Measurements from ENCODE around the gene P3H3.

The P3H3 gene

GRCh38 chr12:6849976-6850560 lies 21.9 kb downstream of the P3H3 start:
- DNase-seq = no peak
- Mint-ChIP-seq H3K4me3 (peak overlapping the region; percentile 37 to 85), H3K27ac (peak overlapping the region in 1 of 2 donors; percentile 66), H3K27me3 (no peaks in the 10 kb centered on the region), H3K9me3 (no peaks in the 10 kb centered on the region), H3K36me3 (ENCODE audit: insufficient read depth) (peaks cover 26% of the 10 kb centered on the region), H3K4me1 (ENCODE audit: low read depth in 2 of 2) (peaks cover 20 to 24% of the 10 kb centered on the region in 2 donors)
- no peak for ATAC-seq (replicated peaks)

GRCh38 chr12:6850796-6851152 lies 22.6 kb downstream of the P3H3 start:
- H3K4me1 Mint-ChIP-seq (ENCODE audit: low read depth in 2 of 2) = peaks cover 20 to 24% of the 10 kb centered on the region in 2 donors
- H3K36me3 Mint-ChIP-seq (ENCODE audit: insufficient read depth) = peaks cover 28% of the 10 kb centered on the region
- ATAC-seq (replicated peaks) (no peak), DNase-seq (no peak)
- H3K27me3 Mint-ChIP-seq = no peaks in the 10 kb centered on the region
- peak overlapping the region; percentile 96 to 99 for H3K27ac Mint-ChIP-seq
- H3K9me3 Mint-ChIP-seq = no peaks in the 10 kb centered on the region
- peak overlapping the region; percentile 85 to 86 for H3K4me3 Mint-ChIP-seq

GRCh38 chr12:6851153-6851920 lies 23.1 kb downstream of the P3H3 start, which contains the start of gene CDCA3:
TSS of gene CDCA3 (minus strand) at chr12:6851286. CDS start at chr12:6850952, 334 bp downstream.
- Mint-ChIP-seq H3K4me3 (peak within 1 kb of the TSS; percentile 85 to 86), H3K27ac (peak within 1 kb of the TSS; percentile 96 to 99), H3K9me3 (no peaks in the 10 kb centered on the region), H3K36me3 (ENCODE audit: insufficient read depth) (peaks cover 30% of the 10 kb centered on the region), H3K4me1 (ENCODE audit: low read depth in 2 of 2) (peaks cover 20 to 24% of the 10 kb centered on the region in 2 donors), H3K27me3 (no peaks in the 10 kb centered on the region)
- ATAC-seq (replicated peaks) = peak; percentile 56
- peak; percentile 88 to 92 (median 89) for DNase-seq

DNA sequence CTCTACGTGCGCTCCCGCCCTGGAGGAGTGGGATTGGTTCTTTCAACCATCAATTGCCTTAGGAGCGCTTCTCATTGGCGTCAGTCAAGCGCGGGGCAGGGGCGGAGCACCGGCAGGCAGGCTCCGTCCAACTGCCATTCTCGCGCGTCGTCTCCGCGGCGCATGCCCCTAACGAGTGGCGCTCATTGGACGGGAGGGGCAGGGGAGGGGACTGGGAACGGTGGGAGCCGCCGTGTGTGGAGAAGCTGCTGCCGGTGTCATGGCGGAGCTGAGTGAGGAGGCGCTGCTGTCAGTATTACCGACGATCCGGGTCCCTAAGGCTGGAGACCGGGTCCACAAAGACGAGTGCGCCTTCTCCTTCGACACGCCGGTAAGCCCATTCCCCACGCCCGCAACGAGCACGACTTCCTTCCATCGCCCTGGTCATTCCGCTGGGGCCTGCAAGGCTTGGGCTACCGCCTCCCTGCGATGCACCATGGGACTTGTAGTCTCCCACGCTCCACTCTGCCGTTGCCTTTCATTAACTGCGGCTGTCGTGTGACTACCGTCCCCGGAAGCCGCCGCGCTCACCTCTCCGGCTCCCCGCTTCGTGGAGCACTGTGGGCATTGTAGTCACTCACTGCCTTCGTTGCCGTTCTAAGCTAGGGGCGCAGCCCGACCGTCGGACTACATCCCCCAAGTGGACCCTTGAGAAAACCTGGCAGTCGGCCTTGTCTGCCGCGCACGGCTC lies 23.9 kb downstream of the P3H3 start, which contains the start of gene USP5:
Gene USP5, plus strand, starts transcription at position 230 of the 730 bp plus-strand sequence. Its CDS starts 30 bp downstream, at position 260.
- Mint-ChIP-seq H3K36me3 (ENCODE audit: insufficient read depth) (peaks cover 36% of the 10 kb centered on the region), H3K4me1 (ENCODE audit: low read depth in 2 of 2) (peaks cover 20 to 24% of the 10 kb centered on the region in 2 donors), H3K4me3 (peak within 1 kb of the TSS; percentile 85 to 86), H3K27ac (peak within 1 kb of the TSS; percentile 96 to 99), H3K27me3 (no peaks in the 10 kb centered on the region), H3K9me3 (no peaks in the 10 kb centered on the region)
- ATAC-seq (replicated peaks) = peak; percentile 77
- peak; percentile 96 to 98 (median 96) for DNase-seq

DNA sequence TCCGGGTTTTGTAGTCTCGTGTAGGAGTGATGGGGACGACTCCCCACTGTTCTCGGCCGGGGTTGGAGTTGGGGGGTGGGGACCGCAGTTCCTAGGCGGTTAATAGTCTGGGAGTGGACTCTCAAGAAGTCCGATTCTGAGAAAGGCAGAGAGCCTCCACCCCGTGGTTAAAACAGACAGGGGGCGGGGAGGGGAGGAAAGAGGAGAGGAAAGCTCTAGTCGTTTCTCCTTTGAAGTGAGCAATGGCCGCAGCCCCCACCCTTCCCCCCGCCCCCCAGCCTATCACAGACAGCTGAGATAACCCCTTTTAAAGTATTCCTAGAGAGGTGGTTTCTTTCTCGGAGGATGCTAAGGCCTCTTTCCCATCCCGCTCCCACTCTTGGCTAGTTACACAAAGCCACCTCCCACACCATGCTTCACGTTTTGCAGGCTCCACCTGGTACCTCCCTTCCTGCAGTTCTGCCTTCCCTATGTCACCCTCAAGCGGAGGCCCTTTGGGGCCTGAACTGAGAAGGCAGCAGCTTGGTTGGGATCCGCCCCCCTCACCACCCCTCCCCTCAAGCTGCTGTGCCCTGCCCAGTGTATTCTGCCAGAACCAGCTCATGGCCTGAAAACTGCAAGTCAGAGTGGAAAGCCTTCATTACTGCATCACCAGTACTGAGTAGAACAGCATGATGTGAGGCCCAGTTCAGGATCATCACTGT lies 24.6 kb downstream of the P3H3 start:
- DNase-seq (peak in 2 of 3 experiments; percentile 22 to 25), ATAC-seq (replicated peaks) (no peak)
- Mint-ChIP-seq H3K27me3 (no peaks in the 10 kb centered on the region), H3K36me3 (ENCODE audit: insufficient read depth) (peaks cover 42% of the 10 kb centered on the region), H3K9me3 (no peaks in the 10 kb centered on the region), H3K4me1 (ENCODE audit: low read depth in 2 of 2) (peaks cover 23 to 24% of the 10 kb centered on the region in 2 donors), H3K27ac (peak overlapping the region; percentile 96 to 99), H3K4me3 (peak overlapping the region; percentile 85 to 86)

DNA sequence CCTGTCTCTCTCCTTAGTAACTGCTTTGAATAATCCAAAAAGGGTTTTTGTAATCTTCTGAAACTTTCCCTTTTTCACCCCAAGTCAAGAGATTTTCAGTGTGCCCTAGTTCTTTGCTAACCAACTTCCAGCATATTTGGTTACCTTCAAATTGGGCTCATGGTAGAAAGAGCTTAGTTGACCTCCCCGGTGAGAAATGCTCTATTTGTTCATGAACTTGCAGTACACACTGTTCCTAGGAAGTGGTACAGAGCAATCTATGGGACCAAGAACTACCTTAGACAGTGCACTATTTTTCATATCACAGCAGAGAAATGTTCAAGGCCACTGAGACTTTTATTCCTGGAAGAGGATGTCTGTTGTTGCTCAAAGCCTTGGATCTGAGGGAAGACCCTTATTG lies 25.4 kb downstream of the P3H3 start:
- H3K27ac Mint-ChIP-seq = peak overlapping the region; percentile 41 to 99
- no peak for DNase-seq
- H3K4me1 Mint-ChIP-seq (ENCODE audit: low read depth in 2 of 2) = peaks cover 23 to 24% of the 10 kb centered on the region in 2 donors
- H3K27me3 Mint-ChIP-seq = no peaks in the 10 kb centered on the region
- no peaks in the 10 kb centered on the region for H3K9me3 Mint-ChIP-seq
- ATAC-seq (replicated peaks) = no peak
- peak overlapping the region; percentile 85 to 86 for H3K4me3 Mint-ChIP-seq
- peaks cover 44% of the 10 kb centered on the region for H3K36me3 Mint-ChIP-seq (ENCODE audit: insufficient read depth)

DNA sequence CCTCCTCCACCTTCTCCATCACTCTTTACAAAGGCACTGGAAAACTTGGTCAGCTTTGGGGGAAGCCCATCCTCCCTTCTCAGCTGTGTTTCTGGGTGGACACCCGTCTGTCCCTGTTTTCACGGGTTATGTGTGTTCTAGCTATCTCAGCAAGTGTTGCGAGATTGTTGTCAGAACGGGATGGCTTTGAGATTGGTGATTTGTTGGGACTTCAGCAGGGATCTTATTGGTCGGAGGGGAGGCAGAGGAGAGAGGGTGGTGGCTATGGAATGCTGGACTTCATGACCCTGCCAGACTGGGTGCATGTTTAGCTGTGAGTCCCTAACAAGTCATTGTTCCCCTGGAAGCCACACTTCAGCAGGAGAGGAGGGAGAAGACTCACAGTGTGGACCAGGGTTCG lies 25.8 kb downstream of the P3H3 start:
- ATAC-seq (replicated peaks) (no peak), DNase-seq (no peak)
- Mint-ChIP-seq H3K27me3 (no peaks in the 10 kb centered on the region), H3K4me3 (peak overlapping the region; percentile 85 to 86), H3K27ac (peak overlapping the region; percentile 41 to 73), H3K9me3 (no peaks in the 10 kb centered on the region), H3K36me3 (ENCODE audit: insufficient read depth) (peaks cover 44% of the 10 kb centered on the region), H3K4me1 (ENCODE audit: low read depth in 2 of 2) (peaks cover 23 to 24% of the 10 kb centered on the region in 2 donors)

DNA sequence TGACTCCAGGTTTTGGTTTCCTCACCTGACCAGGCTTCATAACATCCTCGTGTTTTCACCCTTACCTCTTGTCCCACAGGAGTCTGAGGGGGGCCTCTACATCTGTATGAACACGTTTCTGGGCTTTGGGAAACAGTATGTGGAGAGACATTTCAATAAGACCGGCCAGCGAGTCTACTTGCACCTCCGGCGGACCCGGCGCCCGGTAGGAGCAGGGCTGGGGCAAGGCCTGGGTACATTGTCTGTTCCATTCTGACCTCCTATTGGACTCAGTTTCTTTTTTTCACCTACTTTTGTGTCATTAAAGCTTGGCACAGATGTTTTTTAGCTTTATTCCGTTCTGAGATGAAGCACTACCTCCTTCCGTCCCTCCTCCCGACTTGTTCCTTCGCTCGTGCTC lies 27.1 kb downstream of the P3H3 start:
- Mint-ChIP-seq H3K36me3 (ENCODE audit: insufficient read depth) (peaks cover 46% of the 10 kb centered on the region), H3K9me3 (no peaks in the 10 kb centered on the region), H3K4me1 (ENCODE audit: low read depth in 2 of 2) (peaks cover 21 to 22% of the 10 kb centered on the region in 2 donors), H3K27ac (no peak overlapping the region), H3K27me3 (no peaks in the 10 kb centered on the region), H3K4me3 (no peak overlapping the region)
- ATAC-seq (replicated peaks) = no peak
- no peak for DNase-seq

DNA sequence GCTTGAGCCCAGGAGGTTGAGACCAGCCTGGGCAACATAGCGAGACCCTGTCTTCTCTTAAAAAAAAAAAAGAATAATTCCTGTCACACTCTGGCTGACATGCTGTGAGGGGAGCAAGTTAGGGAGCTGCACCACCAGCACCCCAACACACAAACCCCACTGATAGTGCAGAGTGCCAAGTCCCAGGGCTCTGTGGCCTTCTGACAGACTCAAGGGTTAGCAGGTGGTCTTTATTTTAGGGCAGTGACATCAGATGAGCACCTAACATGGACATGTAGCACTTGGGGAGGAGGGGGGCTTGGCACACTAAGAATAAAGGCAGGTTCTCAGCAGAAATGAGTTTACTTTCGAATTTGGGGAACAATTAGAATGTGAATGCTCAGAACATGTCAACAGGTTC lies 30.6 kb downstream of the P3H3 start:
- H3K36me3 Mint-ChIP-seq (ENCODE audit: insufficient read depth) = peaks cover 42% of the 10 kb centered on the region
- no peaks in the 10 kb centered on the region for H3K9me3 Mint-ChIP-seq
- no peak overlapping the region for H3K4me3 Mint-ChIP-seq
- H3K27me3 Mint-ChIP-seq = no peaks in the 10 kb centered on the region
- no peak for DNase-seq
- no peak overlapping the region for H3K27ac Mint-ChIP-seq
- ATAC-seq (replicated peaks) = no peak
- H3K4me1 Mint-ChIP-seq (ENCODE audit: low read depth in 2 of 2) = peaks cover 4 to 7% of the 10 kb centered on the region in 2 donors

GRCh38 chr12:6860116-6860515 lies 31.9 kb downstream of the P3H3 start:
- no peak overlapping the region for H3K27ac Mint-ChIP-seq
- DNase-seq (no peak), ATAC-seq (replicated peaks) (no peak)
- no peak overlapping the region for H3K4me3 Mint-ChIP-seq
- H3K36me3 Mint-ChIP-seq (ENCODE audit: insufficient read depth) = peaks cover 42% of the 10 kb centered on the region
- peaks cover 0 to 3% of the 10 kb centered on the region in 2 donors for H3K4me1 Mint-ChIP-seq (ENCODE audit: low read depth in 2 of 2)
- no peaks in the 10 kb centered on the region for H3K27me3 Mint-ChIP-seq
- no peaks in the 10 kb centered on the region for H3K9me3 Mint-ChIP-seq

DNA sequence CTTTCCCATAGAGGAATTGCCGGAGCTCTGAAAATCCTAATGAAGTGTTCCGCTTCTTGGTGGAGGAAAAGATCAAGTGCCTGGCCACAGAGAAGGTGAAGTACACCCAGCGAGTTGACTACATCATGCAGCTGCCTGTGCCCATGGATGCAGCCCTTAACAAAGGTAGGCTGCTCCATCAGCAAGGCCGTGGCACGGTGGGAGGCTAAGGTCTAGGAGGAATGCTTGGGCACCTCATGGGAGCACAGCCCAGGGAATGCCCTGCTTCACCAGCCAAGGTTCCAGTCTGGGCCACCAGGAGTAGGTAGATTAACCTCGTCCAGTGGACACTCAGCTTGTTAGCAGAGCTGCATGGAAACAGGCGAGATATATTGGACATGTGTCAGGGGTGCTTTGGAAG lies 32.7 kb downstream of the P3H3 start:
- H3K27ac Mint-ChIP-seq = no peak overlapping the region
- no peak overlapping the region for H3K4me3 Mint-ChIP-seq
- peaks cover 0 to 3% of the 10 kb centered on the region in 2 donors for H3K4me1 Mint-ChIP-seq (ENCODE audit: low read depth in 2 of 2)
- H3K27me3 Mint-ChIP-seq = no peaks in the 10 kb centered on the region
- no peaks in the 10 kb centered on the region for H3K9me3 Mint-ChIP-seq
- H3K36me3 Mint-ChIP-seq (ENCODE audit: insufficient read depth) = peaks cover 39% of the 10 kb centered on the region
- ATAC-seq (replicated peaks) (no peak), DNase-seq (no peak)

DNA sequence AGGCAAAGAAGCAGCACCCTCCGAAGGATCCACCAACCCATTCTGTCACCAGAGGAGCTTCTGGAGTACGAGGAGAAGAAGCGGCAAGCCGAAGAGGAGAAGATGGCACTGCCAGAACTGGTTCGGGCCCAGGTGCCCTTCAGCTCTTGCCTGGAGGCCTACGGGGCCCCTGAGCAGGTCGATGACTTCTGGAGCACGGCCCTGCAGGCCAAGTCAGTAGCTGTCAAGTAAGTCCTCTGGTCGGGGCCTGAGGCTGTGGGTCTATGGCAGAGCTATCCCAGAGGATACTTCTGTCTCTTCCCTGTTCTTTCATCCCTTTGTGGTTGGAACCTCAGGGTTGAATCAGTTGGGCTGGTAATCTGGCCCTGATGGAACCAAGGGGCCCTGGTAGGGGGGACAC lies 33.2 kb downstream of the P3H3 start:
- H3K36me3 Mint-ChIP-seq (ENCODE audit: insufficient read depth) = peaks cover 38% of the 10 kb centered on the region

DNA sequence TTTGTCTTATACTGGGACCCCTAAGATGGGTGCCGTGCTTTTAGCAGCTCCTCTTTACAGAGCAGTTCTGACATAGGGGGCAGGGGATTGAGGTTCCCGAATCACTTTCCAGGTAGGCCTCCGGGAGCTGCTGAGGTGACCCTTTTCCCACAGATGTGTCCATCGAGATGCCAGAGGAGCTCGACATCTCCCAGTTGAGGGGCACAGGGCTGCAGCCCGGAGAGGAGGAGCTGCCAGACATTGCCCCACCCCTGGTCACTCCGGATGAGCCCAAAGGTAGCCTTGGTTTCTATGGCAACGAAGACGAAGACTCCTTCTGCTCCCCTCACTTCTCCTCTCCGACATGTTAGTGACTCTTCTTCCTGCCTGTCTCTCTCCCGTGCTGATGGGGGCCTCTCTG lies 34.8 kb downstream of the P3H3 start:
- peaks cover under 1% of the 10 kb centered on the region in 2 donors for H3K4me1 Mint-ChIP-seq (ENCODE audit: low read depth in 2 of 2)
- ATAC-seq (replicated peaks) (no peak), DNase-seq (no peak)
- H3K36me3 Mint-ChIP-seq (ENCODE audit: insufficient read depth) = peaks cover 29% of the 10 kb centered on the region
- no peak overlapping the region for H3K4me3 Mint-ChIP-seq
- no peaks in the 10 kb centered on the region for H3K27me3 Mint-ChIP-seq
- no peak overlapping the region for H3K27ac Mint-ChIP-seq
- no peaks in the 10 kb centered on the region for H3K9me3 Mint-ChIP-seq

More for the DNA sequence above, 33.2 kb downstream of the P3H3 start:
- Mint-ChIP-seq H3K4me1 (ENCODE audit: low read depth in 2 of 2) (peaks cover 0 to 3% of the 10 kb centered on the region in 2 donors), H3K27me3 (no peaks in the 10 kb centered on the region), H3K27ac (no peak overlapping the region), H3K4me3 (no peak overlapping the region), H3K9me3 (no peaks in the 10 kb centered on the region)
- ATAC-seq (replicated peaks) (no peak), DNase-seq (no peak)
